Measurements from ENCODE around the gene GARS1. TPM values are rescaled to one million over a fixed set of nuclear protein-coding genes. Genes with fewer than 3 reads are reported as not detected.

GARS1 gene
- total RNA-seq, 2 experiments from 2014 or later = 338 to 354 TPM

GRCh38 chr7:30644286-30644955, 49.7 kb downstream of the GARS1 start:
- TF ChIP-seq CTCF (IDR thresholded peaks at IDR 0.05) = no peak
- no peak for DNase-seq
- peaks cover 22% of the 10 kb centered on the region for H3K36me3 Mint-ChIP-seq (ENCODE audit: low read depth)
- intact Hi-C loops (cut with micrococcal nuclease) = no loop called here
- H3K4me3 Mint-ChIP-seq = no peak overlapping the region
- ChIA-PET POLR2A (interaction anchor here (0.6 to 2.1 kb wide), 3 partner anchors 10 to 687 kb away, joined by 3 to 5 read pairs (median 5); no protein-coding TSS in a partner anchor), CTCF (interaction anchor here (0.9 to 2.3 kb wide), 4 partner anchors 9 to 96 kb away, joined by 3 to 11 read pairs (median 4); no protein-coding TSS in a partner anchor)
- H3K4me1 Mint-ChIP-seq (ENCODE audit: low read depth) = peaks cover 2% of the 10 kb centered on the region
- no peak overlapping the region for H3K27ac Mint-ChIP-seq
- H3K9me3 Mint-ChIP-seq = no peaks in the 10 kb centered on the region
- no peak for ATAC-seq
- no peaks in the 10 kb centered on the region for H3K27me3 Mint-ChIP-seq

- intact Hi-C loops (cut with micrococcal nuclease) = no loop called here
- Mint-ChIP-seq H3K4me3 (no peak overlapping the region), H3K27ac (no peak overlapping the region), H3K27me3 (no peaks in the 10 kb centered on the region), H3K36me3 (ENCODE audit: low read depth) (peaks cover 21% of the 10 kb centered on the region), H3K9me3 (no peaks in the 10 kb centered on the region), H3K4me1 (ENCODE audit: low read depth) (peaks cover 2% of the 10 kb centered on the region)
- no peak for TF ChIP-seq CTCF (IDR thresholded peaks at IDR 0.05)
- CTCF ChIA-PET = interaction anchor here (0.8 to 1.6 kb wide), 3 partner anchors 9 to 95 kb away, joined by 3 to 6 read pairs (median 4); no protein-coding TSS in a partner anchor
- POLR2A ChIA-PET = interaction anchor here (0.6 to 1.0 kb wide), 2 partner anchors 31 to 46 kb away, joined by 3 to 4 read pairs; no protein-coding TSS in a partner anchor
- DNase-seq (no peak), ATAC-seq (no peak)
Measured at GRCh38 chr7:30645661-30646060, 51.0 kb downstream of the GARS1 start.

GRCh38 chr7:30646154-30646553, 51.5 kb downstream of the GARS1 start:
- ChIA-PET POLR2A (interaction anchor here (1.0 kb wide), 1 partner anchor 32 kb away, joined by 4 read pairs; no protein-coding TSS in a partner anchor), CTCF (interaction anchor here (0.8 to 1.6 kb wide), 3 partner anchors 15 to 94 kb away, joined by 3 to 6 read pairs (median 3); partner anchors contain the start of gene CRHR2)
- TF ChIP-seq CTCF (IDR thresholded peaks at IDR 0.05) = no peak
- no peak overlapping the region for H3K4me3 Mint-ChIP-seq
- intact Hi-C loops (cut with micrococcal nuclease) = no loop called here
- H3K4me1 Mint-ChIP-seq (ENCODE audit: low read depth) = peaks cover 2% of the 10 kb centered on the region
- ATAC-seq (no peak), DNase-seq (no peak)
- H3K27ac Mint-ChIP-seq = no peak overlapping the region
- no peaks in the 10 kb centered on the region for H3K27me3 Mint-ChIP-seq
- peaks cover 21% of the 10 kb centered on the region for H3K36me3 Mint-ChIP-seq (ENCODE audit: low read depth)
- no peaks in the 10 kb centered on the region for H3K9me3 Mint-ChIP-seq

- ChIA-PET CTCF (no interaction called here), POLR2A (interaction anchor here (1.0 to 1.4 kb wide), 2 partner anchors 19 to 54 kb away, joined by 3 read pairs; no protein-coding TSS in a partner anchor)
- no peak for ATAC-seq
- no peak for DNase-seq
- TF ChIP-seq CTCF (IDR thresholded peaks at IDR 0.05) = no peak
- intact Hi-C loops (cut with micrococcal nuclease) = no loop called here
- Mint-ChIP-seq H3K36me3 (ENCODE audit: low read depth) (peaks cover 17% of the 10 kb centered on the region), H3K27me3 (no peaks in the 10 kb centered on the region), H3K4me1 (ENCODE audit: low read depth) (peaks cover 2% of the 10 kb centered on the region), H3K27ac (no peak overlapping the region), H3K4me3 (no peak overlapping the region), H3K9me3 (no peaks in the 10 kb centered on the region)
Measured at GRCh38 chr7:30647589-30648364, 53.1 kb downstream of the GARS1 start.
